Activated T-cell treated with anti-CD3 and anti-CD28 coated beads, Interleukin-2, amount 50 U/mL, for 4 hours (primary cell): ENCODE measurements around the gene RFXANK. TPM values are rescaled to one million over a fixed set of nuclear protein-coding genes. Genes with fewer than 3 reads are reported as not detected.

Experiments
- ATAC-seq, 2 donors: fragments of 200-7000 bp; cut with Tn5 transposase; one replicate each; pipeline ENCODE4 v1.10.0; 2021
- DNase-seq: peaks from one replicate; pipeline ENCODE4 v3.0.0-alpha.2; 2020
- H3K27me3 Mint-ChIP-seq: one replicate; pipeline ENCODE4 v1.8.0; 2021; ENCODE audit warnings: low read depth, mixed read lengths
- H3K36me3 Mint-ChIP-seq: one replicate; pipeline ENCODE4 v1.8.0; 2022; ENCODE audit warnings: mixed read lengths; ENCODE audit not compliant: insufficient read depth
- H3K4me1 Mint-ChIP-seq: one replicate; pipeline ENCODE4 v1.8.0; 2021; ENCODE audit warnings: low read depth, mixed read lengths
- H3K4me3 Mint-ChIP-seq: one replicate; pipeline ENCODE4 v1.8.0; 2021; ENCODE audit warnings: mild to moderate bottlenecking, moderate library complexity, mixed read lengths
- H3K9me3 Mint-ChIP-seq: one replicate; pipeline ENCODE4 v1.8.0; 2021; ENCODE audit warnings: mixed read lengths
- total RNA-seq, 3 donors: library from RNA; stranded (reverse); gene quantifications; one replicate each; pipeline ENCODE4 v1.2.1, GENCODE V29; 2021

RFXANK gene
- total RNA-seq, 3 donors from 2014 or later: 110 to 120 (median 118) TPM

DNA sequence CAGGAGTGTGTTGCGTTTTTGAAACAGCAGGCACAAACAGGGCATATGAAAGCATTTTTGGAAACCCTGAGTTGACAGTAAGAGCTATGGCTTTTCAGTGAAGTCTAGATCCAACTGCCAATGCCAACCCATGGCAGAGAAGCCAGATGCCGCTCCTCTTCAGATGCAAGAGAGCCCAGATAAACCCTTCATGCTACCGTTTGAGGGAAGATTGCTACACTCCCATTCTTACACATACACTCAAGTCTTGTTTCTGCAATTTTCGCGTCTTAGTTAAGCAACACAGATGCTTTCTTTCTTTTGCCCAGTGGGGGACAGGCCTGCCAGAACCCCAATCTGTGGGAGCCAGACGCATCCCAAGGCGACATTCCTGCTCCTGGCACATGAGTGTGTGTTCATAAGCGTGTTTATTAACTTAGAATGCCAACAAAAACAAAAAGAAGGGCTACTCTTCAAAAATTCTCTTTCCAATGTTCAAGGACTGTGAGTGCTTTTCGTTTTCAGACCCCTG is 10.5 kb upstream of the RFXANK start:
- Mint-ChIP-seq H3K4me1 (peaks cover 6% of the 10 kb centered on the region), H3K36me3 (peaks cover 20% of the 10 kb centered on the region), H3K4me3 (no peak overlapping the region), H3K9me3 (no peaks in the 10 kb centered on the region), H3K27me3 (no peaks in the 10 kb centered on the region)
- no peak for DNase-seq
- ATAC-seq: no peak

DNA sequence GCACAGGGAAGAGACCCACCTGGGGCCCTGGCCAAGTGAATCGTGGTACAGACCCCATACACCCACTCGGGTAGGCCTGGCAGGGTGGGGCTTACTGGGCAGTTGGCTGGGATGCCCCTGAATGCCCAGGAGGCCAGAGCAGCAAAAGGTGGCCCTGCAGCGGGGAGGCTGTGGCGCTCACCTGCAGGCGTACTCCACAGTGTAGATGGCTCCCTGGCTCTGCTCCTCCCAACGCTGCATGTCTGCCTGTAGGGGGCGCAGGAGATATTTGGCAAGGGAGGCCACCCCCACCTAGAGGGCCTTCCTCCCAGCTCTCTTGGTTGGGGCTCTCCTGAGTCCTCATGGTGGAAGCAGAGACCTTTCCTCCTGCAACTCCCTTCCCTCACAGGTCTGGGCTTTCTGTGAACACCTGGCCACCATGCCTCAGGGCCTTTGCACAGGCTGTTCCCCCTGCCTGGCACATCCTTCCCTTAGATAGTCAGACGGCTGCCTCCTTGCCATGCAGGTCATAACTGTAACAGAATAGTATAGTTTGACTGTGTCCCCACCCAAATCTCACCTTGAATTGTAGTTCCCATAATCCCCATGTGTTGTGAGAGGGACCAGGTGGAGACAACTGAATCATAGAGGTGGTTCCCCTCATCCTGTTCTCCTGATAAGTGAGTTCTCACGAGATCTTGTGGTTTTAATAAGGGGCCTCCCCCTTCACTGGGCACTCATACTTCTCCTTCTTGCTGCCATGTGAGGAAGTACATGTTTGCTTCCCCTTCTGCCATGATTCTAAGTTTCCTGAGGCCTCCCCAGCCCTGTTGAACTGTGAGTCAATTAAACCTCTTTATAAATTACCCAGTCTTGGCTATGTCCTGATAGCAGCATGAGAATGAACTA is 6.0 kb upstream of the RFXANK start:
- Mint-ChIP-seq H3K4me1 (peaks cover 33% of the 10 kb centered on the region), H3K9me3 (no peaks in the 10 kb centered on the region), H3K4me3 (no peak overlapping the region), H3K36me3 (peaks cover 26% of the 10 kb centered on the region), H3K27me3 (no peaks in the 10 kb centered on the region)
- DNase-seq (peak; percentile 57), ATAC-seq (peak; percentile 91 to 93)

DNA sequence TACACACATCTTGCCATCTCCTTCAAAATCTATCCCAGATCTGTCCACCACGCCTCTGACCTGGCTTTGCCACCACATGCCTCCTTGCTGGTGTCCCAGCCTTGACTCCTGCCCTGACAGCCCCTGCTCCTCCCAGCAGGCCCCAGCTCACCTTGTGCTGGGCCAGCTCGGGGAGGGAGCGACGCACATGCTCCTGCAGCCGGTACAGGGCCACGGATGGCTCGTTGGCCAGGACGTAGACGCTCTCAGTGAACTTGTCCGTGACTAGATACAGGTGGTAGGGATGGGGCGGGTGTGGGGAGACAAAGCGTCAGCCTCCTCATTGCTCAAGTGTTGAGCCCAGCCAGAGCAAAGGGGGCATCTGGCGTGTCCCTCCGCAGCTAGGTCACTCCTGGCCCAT is 5.3 kb upstream of the RFXANK start:
- Mint-ChIP-seq H3K9me3 (no peaks in the 10 kb centered on the region), H3K27me3 (no peaks in the 10 kb centered on the region), H3K36me3 (peaks cover 24% of the 10 kb centered on the region), H3K4me1 (peaks cover 36% of the 10 kb centered on the region), H3K4me3 (no peak overlapping the region)
- DNase-seq (no peak), ATAC-seq (no peak)

DNA sequence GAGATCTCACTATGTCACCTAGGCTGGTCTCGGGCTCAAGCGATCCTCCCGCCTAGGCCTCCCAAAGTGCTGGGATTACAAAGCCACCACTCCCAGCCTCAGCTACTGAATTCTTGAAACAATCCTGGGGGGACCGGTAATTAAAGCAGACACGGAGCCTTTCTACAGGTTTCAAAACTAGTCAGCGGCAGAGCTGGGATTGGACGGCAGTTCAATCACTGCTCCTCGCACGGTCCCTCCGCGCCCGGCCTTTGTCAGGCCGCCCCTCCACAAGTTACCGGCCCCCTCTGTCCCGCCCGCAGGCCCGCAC is 335 bp upstream of the RFXANK start:
- H3K4me1 Mint-ChIP-seq: peaks cover 48% of the 10 kb centered on the region

DNA sequence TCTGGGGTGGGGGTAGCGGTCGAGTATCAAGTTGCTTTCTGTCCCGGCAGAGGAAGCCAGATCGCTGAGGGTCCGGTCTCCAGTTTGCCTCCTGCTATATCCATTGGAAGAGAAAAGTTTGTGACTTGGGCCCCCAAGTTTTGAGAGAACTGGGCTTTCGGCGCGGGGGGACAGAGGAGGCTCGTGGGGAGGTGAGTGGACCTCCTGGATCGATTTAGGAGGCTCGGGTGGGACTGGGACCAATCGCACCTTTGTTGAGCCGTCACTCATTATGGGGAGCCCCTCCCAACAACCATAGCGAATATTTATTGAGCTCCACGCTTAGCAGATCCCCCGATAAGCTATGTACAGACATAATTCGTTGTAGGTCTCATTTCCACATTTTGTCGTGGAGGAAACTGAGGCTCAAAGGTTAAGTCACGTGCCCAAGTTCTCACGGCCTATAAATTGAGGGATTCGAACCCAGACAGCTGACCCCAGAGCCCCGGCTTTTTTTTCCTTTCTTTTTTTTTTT is 909 bp downstream of the RFXANK start:
- ATAC-seq (peak in 1 of 2 donors; percentile 5), DNase-seq (no peak)
- Mint-ChIP-seq H3K9me3 (no peaks in the 10 kb centered on the region), H3K36me3 (peaks cover 10% of the 10 kb centered on the region), H3K4me1 (peaks cover 45% of the 10 kb centered on the region), H3K27me3 (no peaks in the 10 kb centered on the region), H3K4me3 (peak overlapping the region; percentile 98)

More for the DNA sequence above, 335 bp upstream of the RFXANK start:
- Mint-ChIP-seq H3K9me3 (no peaks in the 10 kb centered on the region), H3K27me3 (no peaks in the 10 kb centered on the region), H3K4me3 (peak overlapping the region; percentile 98), H3K36me3 (peaks cover 10% of the 10 kb centered on the region)
- ATAC-seq: peak; percentile 1 to 5
- DNase-seq: no peak

DNA sequence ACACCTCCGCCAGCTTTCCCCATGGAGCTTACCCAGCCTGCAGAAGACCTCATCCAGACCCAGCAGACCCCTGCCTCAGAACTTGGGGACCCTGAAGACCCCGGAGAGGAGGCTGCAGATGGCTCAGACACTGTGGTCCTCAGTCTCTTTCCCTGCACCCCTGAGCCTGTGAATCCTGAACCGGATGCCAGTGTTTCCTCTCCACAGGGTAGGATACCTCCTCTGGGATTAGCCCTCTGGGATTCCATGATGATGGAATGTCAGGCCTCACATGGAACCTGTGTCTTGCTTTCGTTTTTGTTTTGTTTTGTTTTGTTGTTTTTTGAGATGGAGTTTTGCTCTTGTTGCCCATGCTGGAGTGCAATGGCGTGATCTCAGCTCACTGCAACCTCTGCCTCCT is 1.9 kb downstream of the RFXANK start:
- Mint-ChIP-seq H3K27me3 (no peaks in the 10 kb centered on the region), H3K36me3 (peaks cover 12% of the 10 kb centered on the region), H3K4me1 (peaks cover 41% of the 10 kb centered on the region), H3K4me3 (peak overlapping the region; percentile 98), H3K9me3 (no peaks in the 10 kb centered on the region)
- ATAC-seq: no peak
- DNase-seq: no peak

DNA sequence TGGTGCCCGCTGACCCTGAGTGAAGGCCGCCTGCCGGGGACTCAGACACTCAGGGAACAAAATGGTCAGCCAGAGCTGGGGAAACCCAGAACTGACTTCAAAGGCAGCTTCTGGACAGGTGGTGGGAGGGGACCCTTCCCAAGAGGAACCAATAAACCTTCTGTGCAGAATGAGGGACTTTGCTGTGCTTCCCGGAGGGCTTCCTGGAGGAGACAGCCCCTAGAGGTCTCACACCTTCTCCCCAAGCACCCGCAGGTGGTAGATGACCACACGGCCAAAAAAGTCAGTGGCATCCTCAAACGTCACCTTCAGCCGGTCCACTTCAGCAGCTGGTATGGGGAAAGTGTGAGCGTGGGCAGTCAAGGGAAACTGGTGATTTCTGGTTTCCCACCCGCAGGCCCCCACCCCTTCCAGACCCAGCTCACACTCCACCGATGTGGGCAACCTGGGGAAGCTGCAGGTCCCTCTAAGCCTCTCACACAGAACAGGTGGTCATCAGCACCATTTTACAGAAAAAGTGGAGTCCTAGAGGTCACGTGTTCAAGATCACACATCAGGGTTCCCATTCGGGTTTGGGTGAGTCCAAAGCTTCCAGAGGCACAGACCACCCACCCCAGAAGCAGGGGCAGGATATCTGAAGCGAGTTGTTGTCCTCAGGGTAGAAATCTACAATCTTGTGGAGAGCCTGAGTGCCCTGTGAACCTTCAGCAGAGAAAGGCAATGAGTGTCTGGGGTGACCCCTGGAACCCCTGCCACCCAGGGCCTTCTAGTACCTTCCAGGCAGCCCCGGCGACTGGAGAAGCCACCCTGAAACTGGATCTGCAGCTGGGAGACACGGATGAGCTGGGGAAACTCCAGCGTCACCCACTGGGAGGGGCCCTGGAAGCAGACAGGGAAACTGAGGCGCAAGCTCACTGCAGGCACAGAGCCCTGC is 9.9 kb downstream of the RFXANK start:
- Mint-ChIP-seq H3K4me3 (peak overlapping the region; percentile 96), H3K27me3 (no peaks in the 10 kb centered on the region), H3K36me3 (peaks cover 5% of the 10 kb centered on the region), H3K9me3 (no peaks in the 10 kb centered on the region), H3K4me1 (peaks cover 16% of the 10 kb centered on the region)
- no peak for ATAC-seq
- no peak for DNase-seq

DNA sequence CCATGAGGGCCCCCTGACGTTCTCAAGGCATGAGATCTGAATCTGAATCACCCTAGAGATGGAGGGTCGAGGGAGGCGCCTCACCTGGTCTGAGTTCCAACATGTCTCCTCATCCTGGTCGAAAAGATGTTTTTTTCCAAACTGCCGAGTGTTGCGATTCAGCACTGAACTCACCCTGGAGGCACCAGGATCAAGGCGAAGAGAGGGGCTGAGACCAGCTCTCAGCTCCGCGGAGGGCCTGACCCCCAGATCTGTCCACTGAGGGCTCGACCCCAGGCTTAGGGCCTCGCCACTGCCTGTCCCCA is 10.6 kb downstream of the RFXANK start:
- Mint-ChIP-seq H3K27me3 (no peaks in the 10 kb centered on the region), H3K4me3 (peak overlapping the region; percentile 96), H3K9me3 (no peaks in the 10 kb centered on the region), H3K36me3 (peaks cover 5% of the 10 kb centered on the region), H3K4me1 (peaks cover 23% of the 10 kb centered on the region)
- ATAC-seq: peak; percentile 7 to 11
- no peak for DNase-seq

DNA sequence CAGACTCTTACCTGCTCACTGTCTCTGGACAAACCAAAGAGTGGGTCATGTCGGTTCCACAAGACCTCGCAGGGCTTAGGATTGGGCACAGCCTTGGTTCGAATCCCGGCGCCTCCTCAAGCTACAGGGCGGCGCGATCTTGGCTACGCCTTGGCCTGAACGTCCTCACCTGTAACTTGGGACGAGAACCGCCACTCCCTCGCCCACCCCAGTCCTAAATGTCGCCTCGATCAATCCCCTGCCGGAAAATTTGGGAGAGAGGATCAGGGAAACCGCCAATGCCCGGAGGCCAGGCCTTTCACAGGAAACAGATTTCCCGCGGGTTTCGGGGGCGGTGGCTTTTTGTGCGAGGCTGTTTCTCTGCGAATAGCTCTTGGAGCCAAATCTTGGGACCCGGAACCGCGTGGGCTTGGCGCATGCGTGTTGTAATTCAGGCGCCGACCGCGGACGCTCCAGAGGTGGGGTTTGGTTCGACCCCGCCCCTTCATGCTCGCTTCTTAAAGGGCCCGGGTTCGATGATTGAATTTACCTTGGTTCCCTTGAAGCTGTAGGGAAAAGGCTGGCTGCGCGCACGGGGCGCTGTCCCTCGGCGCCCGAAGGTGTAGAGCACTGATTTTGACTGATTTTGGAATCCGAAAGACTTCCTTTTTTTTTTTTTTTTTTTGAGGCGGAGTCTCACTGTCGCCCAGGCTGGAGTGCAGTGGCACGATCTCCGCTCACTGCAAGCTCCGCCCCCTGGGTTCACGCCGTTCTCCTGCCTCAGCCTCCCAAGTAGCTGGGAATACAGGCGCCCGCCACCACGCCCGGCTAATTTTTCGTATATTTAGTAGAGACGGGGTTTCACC is 11.2 kb downstream of the RFXANK start, which contains the start of gene NR2C2AP:
TSS of gene NR2C2AP (minus strand) at position 403 of the 845 bp plus-strand sequence. CDS start at position 49, 354 bp downstream.
- Mint-ChIP-seq H3K4me3 (peak within 1 kb of the TSS; percentile 96), H3K27me3 (no peaks in the 10 kb centered on the region), H3K9me3 (no peaks in the 10 kb centered on the region), H3K36me3 (peaks cover 5% of the 10 kb centered on the region), H3K4me1 (peaks cover 26% of the 10 kb centered on the region)
- ATAC-seq (peak; percentile 90 to 93), DNase-seq (peak; percentile 93)

DNA sequence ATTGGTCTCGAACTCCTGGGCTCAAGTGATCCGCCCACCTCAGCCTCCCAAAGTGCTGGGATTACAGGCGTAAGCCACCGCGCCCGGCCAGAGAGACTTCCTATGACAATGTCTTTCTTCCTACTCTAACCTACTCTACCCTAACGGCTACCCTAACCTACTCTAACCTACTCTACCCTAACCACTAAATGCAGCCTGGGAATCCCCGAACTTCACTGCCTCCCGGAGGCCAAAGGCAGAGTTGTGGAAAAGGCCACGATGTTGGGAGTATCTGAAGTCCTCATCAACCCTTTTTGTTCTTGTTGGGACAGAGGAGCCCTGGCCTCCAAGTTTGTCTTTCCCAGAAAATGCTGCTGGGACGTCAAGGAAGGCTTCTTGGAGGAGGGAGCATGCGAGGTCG is 12.1 kb downstream of the RFXANK start:
- H3K9me3 Mint-ChIP-seq: no peaks in the 10 kb centered on the region

DNA sequence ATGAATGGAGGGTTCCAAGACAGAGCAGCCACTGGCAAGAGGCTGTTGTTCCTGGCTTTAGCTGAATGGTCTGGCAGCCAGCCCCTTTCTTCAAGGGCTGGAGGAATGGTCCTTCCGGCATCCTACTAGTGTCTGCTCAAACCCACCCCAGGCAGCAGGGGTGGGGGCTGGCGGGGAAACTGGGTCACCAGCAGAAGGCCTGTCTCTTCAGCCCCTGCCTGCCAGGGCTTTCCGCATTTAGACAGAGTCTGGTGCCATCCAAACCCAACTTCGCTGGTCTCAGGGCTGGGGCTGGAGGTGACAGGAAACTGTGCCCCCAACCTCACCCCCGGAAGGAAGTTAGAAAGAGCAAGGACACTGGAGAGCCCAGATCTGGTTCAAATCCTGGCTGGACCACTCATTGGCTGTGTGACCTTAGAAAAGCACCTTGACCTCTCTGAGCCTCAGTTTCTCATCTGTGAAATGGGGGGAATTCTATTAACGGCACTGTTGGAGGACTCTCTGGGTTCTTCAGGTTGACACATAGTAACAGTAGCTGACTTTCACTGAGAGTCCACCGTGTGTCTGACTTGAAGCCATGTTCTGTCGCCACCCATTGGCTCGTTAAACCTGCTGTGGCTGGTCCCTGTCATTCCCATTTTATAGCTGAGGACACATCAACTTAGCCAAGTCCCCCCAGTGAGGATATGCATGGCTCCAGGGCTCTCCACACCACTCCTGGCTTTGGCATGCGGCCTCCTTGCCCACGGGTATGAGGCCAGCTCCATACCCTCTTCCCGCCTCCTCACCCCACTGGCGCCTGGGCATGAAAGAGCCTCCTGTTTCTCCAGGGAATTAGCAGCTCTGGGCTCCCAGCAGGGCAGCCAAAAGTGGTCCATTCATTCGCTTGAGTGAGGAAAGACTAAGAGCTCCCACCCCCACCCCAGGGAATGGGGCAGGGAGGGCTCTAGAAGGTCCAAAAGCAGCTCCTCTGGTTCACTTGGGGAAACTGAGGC is 13.7 kb downstream of the RFXANK start:
- H3K4me1 Mint-ChIP-seq: peaks cover 26% of the 10 kb centered on the region
- H3K27me3 Mint-ChIP-seq: peaks cover 5% of the 10 kb centered on the region
- no peaks in the 10 kb centered on the region for H3K9me3 Mint-ChIP-seq
- no peak for DNase-seq
- no peak for ATAC-seq
- H3K4me3 Mint-ChIP-seq: no peak overlapping the region
- no peaks in the 10 kb centered on the region for H3K36me3 Mint-ChIP-seq

More for the DNA sequence above, 12.1 kb downstream of the RFXANK start:
- Mint-ChIP-seq H3K27me3 (no peaks in the 10 kb centered on the region), H3K4me1 (peaks cover 26% of the 10 kb centered on the region), H3K36me3 (peaks cover 3% of the 10 kb centered on the region), H3K4me3 (peak overlapping the region; percentile 96)
- DNase-seq (no peak), ATAC-seq (no peak)

DNA sequence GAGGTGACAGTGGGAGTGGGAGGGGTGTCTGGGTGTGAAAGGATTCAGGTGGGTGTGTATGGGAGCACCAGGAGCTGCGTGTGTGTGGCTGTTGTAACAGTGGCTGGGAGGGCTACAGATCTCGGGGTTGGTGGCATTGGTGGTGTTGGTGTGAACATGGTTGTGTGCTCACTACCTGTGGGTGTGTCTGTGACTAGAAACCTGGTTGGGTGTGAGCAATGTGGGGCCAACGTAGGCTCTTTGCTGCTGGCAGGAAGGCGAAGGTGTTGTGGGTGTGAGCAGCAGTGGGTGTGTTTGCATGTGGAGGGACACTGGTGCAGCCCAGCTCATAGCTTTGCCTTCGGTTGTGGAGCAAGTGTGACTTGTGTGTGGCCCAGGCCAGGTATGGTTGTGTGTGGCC is 14.9 kb downstream of the RFXANK start:
- Mint-ChIP-seq H3K4me3 (no peak overlapping the region), H3K9me3 (no peaks in the 10 kb centered on the region), H3K4me1 (peaks cover 26% of the 10 kb centered on the region), H3K36me3 (no peaks in the 10 kb centered on the region), H3K27me3 (peaks cover 12% of the 10 kb centered on the region)
- ATAC-seq: no peak
- DNase-seq: no peak
